KMS-11 (cell line): ENCODE measurements around the gene ATP8A1.

Source experiments
- H2AFZ ChIP-seq: fragments of 200-600 bp; sonication (generic); 2 replicates; pipeline ENCODE4 v1.6.1; 2016; ENCODE audit warnings: antibody characterized with exemption, mixed run types, low read depth
- H3K27ac ChIP-seq: fragments of 200-600 bp; sonication (generic); 2 replicates; pipeline ENCODE4 v1.6.1; 2016; ENCODE audit warnings: mild to moderate bottlenecking, mixed run types
- H3K27me3 ChIP-seq: fragments of 200-600 bp; sonication (generic); 2 replicates; pipeline ENCODE4 v1.6.1; 2017; ENCODE audit warnings: mild to moderate bottlenecking, low read depth, mixed run types, moderate library complexity; ENCODE audit not compliant: insufficient read depth
- H3K36me3 ChIP-seq: fragments of 200-600 bp; sonication (generic); 2 replicates; pipeline ENCODE4 v1.6.1; 2017; ENCODE audit warnings: mild to moderate bottlenecking, mixed run types; ENCODE audit not compliant: insufficient read depth
- H3K4me1 ChIP-seq: fragments of 200-600 bp; sonication (generic); 2 replicates; pipeline ENCODE4 v1.6.1; 2016; ENCODE audit warnings: mild to moderate bottlenecking, low read depth, mixed run types; ENCODE audit not compliant: poor library complexity, severe bottlenecking
- H3K4me2 ChIP-seq: fragments of 200-600 bp; sonication (generic); 2 replicates; pipeline ENCODE4 v1.7.0; 2016; ENCODE audit warnings: mild to moderate bottlenecking, mixed run types
- H3K4me3 ChIP-seq: fragments of 200-600 bp; sonication (generic); IDR thresholded peaks from 2 replicates; pipeline ENCODE4 v1.6.1; 2017; ENCODE audit warnings: low read depth, low read length, mixed read lengths; ENCODE audit not compliant: insufficient read depth
- H3K79me2 ChIP-seq: fragments of 200-600 bp; sonication (generic); 2 replicates; pipeline ENCODE4 v1.6.1; 2016; ENCODE audit warnings: low read depth, mixed run types; ENCODE audit not compliant: insufficient read depth
- H3K9ac ChIP-seq: fragments of 200-600 bp; sonication (generic); 2 replicates; pipeline ENCODE4 v1.6.1; 2016; ENCODE audit warnings: mild to moderate bottlenecking, mixed run types
- H4K20me1 ChIP-seq: fragments of 200-600 bp; sonication (generic); 2 replicates; pipeline ENCODE4 v1.6.1; 2016; ENCODE audit warnings: mild to moderate bottlenecking, mixed run types; ENCODE audit not compliant: insufficient read depth
- CTCF ChIP-seq: fragments of 200-600 bp; sonication (generic); conservative IDR thresholded peaks from 2 replicates; pipeline ENCODE4 v1.6.1; 2017; ENCODE audit warnings: low read depth, mild to moderate bottlenecking, antibody characterized with exemption, low read length, moderate library complexity, mixed read lengths

Gene ATP8A1

GRCh38 chr4:42656679-42656943 lies 294 bp downstream of the ATP8A1 start:
- Histone ChIP-seq H2AFZ (peak overlapping the region; percentile 47; the same call in 1 of the 2 replicates), H3K4me3 (no peak overlapping the region), H3K36me3 (no peaks in the 10 kb centered on the region), H3K4me1 (peaks cover 24% of the 10 kb centered on the region), H3K27ac (peak overlapping the region; percentile 68), H3K9ac (peak overlapping the region; percentile 71; the same call in 1 of the 2 replicates), H3K4me2 (peak overlapping the region; percentile 88; the same call in 1 of the 2 replicates), H3K27me3 (no peaks in the 10 kb centered on the region), H4K20me1 (no peaks in the 10 kb centered on the region), H3K79me2 (peaks cover 15% of the 10 kb centered on the region; the same call in 1 of the 2 replicates)
- no peak for TF ChIP-seq CTCF

- Histone ChIP-seq H3K9ac (peak overlapping the region; percentile 71), H3K27ac (peak overlapping the region; percentile 68), H3K4me1 (peaks cover 24% of the 10 kb centered on the region), H4K20me1 (no peaks in the 10 kb centered on the region), H3K4me3 (peak overlapping the region; percentile 47), H3K36me3 (no peaks in the 10 kb centered on the region), H3K79me2 (peaks cover 15% of the 10 kb centered on the region; the same call in 1 of the 2 replicates), H3K4me2 (peak overlapping the region; percentile 88), H3K27me3 (no peaks in the 10 kb centered on the region), H2AFZ (peak overlapping the region; percentile 47; the same call in 1 of the 2 replicates)
- TF ChIP-seq CTCF, result no peak
Observed at GRCh38 chr4:42655921-42656678, 805 bp downstream of the ATP8A1 start.

GRCh38 chr4:42655269-42655637 lies 1.7 kb downstream of the ATP8A1 start:
- peaks cover 15% of the 10 kb centered on the region; the same call in 1 of the 2 replicates for H3K79me2 ChIP-seq
- peak overlapping the region; percentile 47; the same call in 1 of the 2 replicates for H2AFZ ChIP-seq
- peaks cover 24% of the 10 kb centered on the region for H3K4me1 ChIP-seq
- peak overlapping the region; percentile 68; the same call in 1 of the 2 replicates for H3K27ac ChIP-seq
- no peaks in the 10 kb centered on the region for H3K36me3 ChIP-seq
- H4K20me1 ChIP-seq, result no peaks in the 10 kb centered on the region
- H3K9ac ChIP-seq, result peak overlapping the region; percentile 71; the same call in 1 of the 2 replicates
- TF ChIP-seq CTCF, result no peak
- peak overlapping the region; percentile 88 for H3K4me2 ChIP-seq
- peak overlapping the region; percentile 47 for H3K4me3 ChIP-seq
- H3K27me3 ChIP-seq, result no peaks in the 10 kb centered on the region

GRCh38 chr4:42654631-42655268 lies 2.2 kb downstream of the ATP8A1 start:
- no peaks in the 10 kb centered on the region for H4K20me1 ChIP-seq
- H3K9ac ChIP-seq, result 0 out of 2 replicates have a peak overlapping the region, but pooled peaks have one; percentile 71
- H3K4me1 ChIP-seq, result peaks cover 24% of the 10 kb centered on the region
- peak overlapping the region; percentile 47 for H3K4me3 ChIP-seq
- H3K27me3 ChIP-seq, result no peaks in the 10 kb centered on the region
- TF ChIP-seq CTCF, result no peak
- peak overlapping the region; percentile 88 for H3K4me2 ChIP-seq
- peaks cover 15% of the 10 kb centered on the region; the same call in 1 of the 2 replicates for H3K79me2 ChIP-seq
- H2AFZ ChIP-seq, result no peak overlapping the region
- no peak overlapping the region for H3K27ac ChIP-seq
- no peaks in the 10 kb centered on the region for H3K36me3 ChIP-seq
